GM12878 (cell line): ENCODE measurements around the gene MAP7. TPM values are rescaled to one million over a fixed set of nuclear protein-coding genes. Genes with fewer than 3 reads are reported as not detected.

ENCODE experiments used
- ATAC-seq: fragments of 200-7000 bp; cut with Tn5 transposase; 3 replicates; pipeline ENCODE4 v1.9.1; 2020; ENCODE audit warnings: mild to moderate bottlenecking, moderate library complexity
- BruUV-seq: library from RNA; stranded (reverse); fragments of 400-500 nt; replicated peaks from 2 replicates; lab custom pipeline; 2021; lab: Mats Ljungman, UMichigan
- CTCF ChIA-PET: fragments of 300-600 bp; sonication (Branson Sonifier 250); formaldehyde crosslinking; extraction: SDS; loops from one replicate; lab custom pipeline; 2021; ENCODE audit warnings: inconsistent platforms; lab: Yijun Ruan, JAX
- POLR2A ChIA-PET: fragments of 350-600 bp; formaldehyde crosslinking; extraction: SDS; loops from one replicate; lab custom pipeline; 2021; ENCODE audit warnings: inconsistent platforms; lab: Charles Lee
- RAD21 ChIA-PET: fragments of 300-600 bp; sonication (Branson Sonifier 250); formaldehyde crosslinking; loops from one replicate; lab custom pipeline; 2023; ENCODE audit warnings: antibody characterized with exemption; ENCODE audit not compliant: unreplicated experiment; lab: Charles Lee
- SMC1A ChIA-PET: fragments of 300-600 bp; sonication (Branson Sonifier 250); formaldehyde crosslinking; loops from one replicate; lab custom pipeline; 2023; ENCODE audit not compliant: unreplicated experiment, uncharacterized antibody; lab: Charles Lee
- DNase-seq: peaks from one replicate; pipeline ENCODE4 v3.0.0-alpha.2; 2011; ENCODE audit warnings: low read depth, low spot score
- FAIRE-seq: peaks from 3 replicates; lab custom pipeline; 2011; peaks lifted over from hg19 to GRCh38; lab: Jason Lieb, UNC
- H2AFZ ChIP-seq: 2 replicates; pipeline ENCODE4 v1.6.0; 2011; ENCODE audit warnings: low read depth, low read length, control low read depth; ENCODE audit not compliant: control insufficient read depth
- H3K27ac ChIP-seq: 2 replicates; pipeline ENCODE4 v1.5.1; 2011; ENCODE audit warnings: control low read depth; ENCODE audit not compliant: control insufficient read depth, insufficient read depth
- H3K27me3 ChIP-seq, 2 experiments: replicated peaks in 1 of 2; 2 replicates each; pipeline versions ENCODE4 v1.6.0 to v1.6.1; 2011; ENCODE audit warnings: low read length in 1 of 2; ENCODE audit not compliant: control insufficient read depth in 2 of 2, insufficient read depth in 2 of 2
- H3K36me3 ChIP-seq, 2 experiments: 2 replicates each; pipeline ENCODE4 v1.5.1; 2011; ENCODE audit warnings: low read length in 1 of 2; ENCODE audit not compliant: control insufficient read depth in 2 of 2, insufficient read depth in 2 of 2
- H3K4me1 ChIP-seq: 2 replicates; pipeline ENCODE4 v1.6.1; 2011; ENCODE audit warnings: mild to moderate bottlenecking, low read length, moderate library complexity, mixed read lengths; ENCODE audit not compliant: control insufficient read depth, insufficient read depth
- H3K4me2 ChIP-seq: 2 replicates; pipeline ENCODE4 v1.6.0; 2011; ENCODE audit warnings: control low read depth; ENCODE audit not compliant: control insufficient read depth, insufficient read depth
- H3K4me3 ChIP-seq: fragments of 200-600 bp; sonication (generic); 2 replicates; pipeline ENCODE4 v1.5.1; 2016
- H3K79me2 ChIP-seq: 2 replicates; pipeline ENCODE4 v1.6.0; 2011; ENCODE audit warnings: low read length; ENCODE audit not compliant: control insufficient read depth, insufficient read depth
- H3K9ac ChIP-seq: 2 replicates; pipeline ENCODE4 v1.8.0; 2011; ENCODE audit warnings: low read length, control low read depth, mixed read lengths; ENCODE audit not compliant: control insufficient read depth, insufficient read depth
- H3K9me3 ChIP-seq: replicated peaks from 3 replicates; pipeline ENCODE4 v1.5.1; 2011; ENCODE audit warnings: mild to moderate bottlenecking, low read length; ENCODE audit not compliant: control insufficient read depth, insufficient read depth
- H4K20me1 ChIP-seq: 2 replicates; pipeline ENCODE4 v1.6.0; 2011; ENCODE audit not compliant: control insufficient read depth, insufficient read depth
- BHLHE40 ChIP-seq, 2 experiments: fragments of 450-650 bp in 1 of 2; IDR thresholded peaks; 2 replicates each; pipeline ENCODE4 v1.6.1; 2011 to 2017; ENCODE audit warnings: low read depth in 2 of 2, borderline replicate concordance in 1 of 2, improper control_type of control experiment in 1 of 2, low read length in 1 of 2, mild to moderate bottlenecking in 1 of 2
- CHD1 ChIP-seq: IDR thresholded peaks from 2 replicates; pipeline ENCODE4 v1.6.1; 2012; ENCODE audit warnings: low read depth, low read length, improper control_type of control experiment
- CREB1 ChIP-seq: IDR thresholded peaks from 2 replicates; pipeline ENCODE4 v1.6.1; 2012; ENCODE audit warnings: low read depth, mild to moderate bottlenecking, inconsistent platforms
- DPF2 ChIP-seq: fragments of 450-650 bp; IDR thresholded peaks from 2 replicates; pipeline ENCODE4 v1.6.1; 2017; ENCODE audit warnings: mild to moderate bottlenecking
- FOS ChIP-seq: IDR thresholded peaks from 3 replicates; pipeline ENCODE4 v1.6.1; 2011; ENCODE audit warnings: borderline replicate concordance; ENCODE audit not compliant: insufficient read length; ENCODE audit errors: extremely low read depth
- JUNB ChIP-seq: IDR thresholded peaks from 2 replicates; pipeline ENCODE4 v1.6.1; 2016; ENCODE audit warnings: antibody characterized with exemption, mild to moderate bottlenecking
- MAX ChIP-seq: IDR thresholded peaks from 2 replicates; pipeline ENCODE4 v1.6.1; 2012; ENCODE audit warnings: low read depth, low read length, improper control_type of control experiment
- MEF2B ChIP-seq: fragments of 450-650 bp; IDR thresholded peaks from 2 replicates; pipeline ENCODE4 v1.6.1; 2018; ENCODE audit warnings: mild to moderate bottlenecking, moderate library complexity; ENCODE audit not compliant: partially characterized antibody, poor library complexity, severe bottlenecking
- MYB ChIP-seq: fragments of 150-350 bp; IDR thresholded peaks from 2 replicates; pipeline ENCODE4 v1.6.1; 2014; ENCODE audit warnings: mild to moderate bottlenecking, low read depth, low read length, borderline replicate concordance
- NFIC ChIP-seq: IDR thresholded peaks from 2 replicates; pipeline ENCODE4 v1.6.1; 2012; ENCODE audit warnings: low read depth, mild to moderate bottlenecking, inconsistent platforms, low read length, moderate library complexity
- RFX5 ChIP-seq: IDR thresholded peaks from 2 replicates; pipeline ENCODE4 v1.6.1; 2011; ENCODE audit warnings: low read depth, low read length, improper control_type of control experiment
- SMARCA5 ChIP-seq: fragments of 450-650 bp; IDR thresholded peaks from 2 replicates; pipeline ENCODE4 v1.6.1; 2017; ENCODE audit warnings: mild to moderate bottlenecking
- WRNIP1 ChIP-seq: IDR thresholded peaks from 2 replicates; pipeline ENCODE4 v1.6.1; 2011; ENCODE audit warnings: low read depth, low read length, improper control_type of control experiment, borderline replicate concordance
- ZBED1 ChIP-seq: IDR thresholded peaks from 2 replicates; pipeline ENCODE4 v1.6.1; 2016; ENCODE audit warnings: borderline replicate concordance
- ZNF24 ChIP-seq: fragments of 450-650 bp; IDR thresholded peaks from 2 replicates; pipeline ENCODE4 v1.6.1; 2017; ENCODE audit warnings: antibody characterized with exemption, mild to moderate bottlenecking
- ZNF592 ChIP-seq: fragments of 450-650 bp; IDR thresholded peaks from 2 replicates; pipeline ENCODE4 v1.6.1; 2017; ENCODE audit warnings: mild to moderate bottlenecking, moderate library complexity
- ZNF622 ChIP-seq: fragments of 450-650 bp; IDR thresholded peaks from 2 replicates; pipeline ENCODE4 v1.6.1; 2017; ENCODE audit warnings: mild to moderate bottlenecking, inconsistent platforms
- WGBS: methylation state at CpG from one replicate; pipeline ENCODE4 v1.1.6; 2016; ENCODE audit warnings: low lambda C conversion rate; ENCODE audit not compliant: insufficient replicate concordance, insufficient coverage; ENCODE audit errors: missing lambda C conversion rate; 5-methylcytosine and 5-hydroxymethylcytosine counted together
- in situ Hi-C: fragments of 300-500 bp; cut with MboI; formaldehyde crosslinking; loops from 9 replicates; pipeline ENCODE4 v1.14.3; 2018; ENCODE audit warnings: mixed read lengths
- intact Hi-C: fragments of 100-400 bp; cut with micrococcal nuclease; formaldehyde crosslinking; loops from one replicate; pipeline ENCODE4 v1.14.2; 2022; ENCODE audit not compliant: unreplicated experiment
- polyA plus RNA-seq, 11 experiments: library from polyadenylated mRNA; depleted of rRNA in 4 of 11; unstranded in 6 of 11; stranded (reverse) in 5 of 11; fragments of >200 nt; fragmentation: Nextera tagmentation in 4 of 11; fragmentation: Illumina TruSeq in 1 of 11; extraction: Ambion mirVana in 4 of 11; extraction: Trizol in 1 of 11; gene quantifications; 1 replicate in 1 of 11; 2 replicates in 10 of 11; pipeline versions ENCODE4 v1.2.1 to v1.2.3, GENCODE V29; 2011 to 2016; ENCODE audit warnings: inconsistent platforms in 2 of 11, missing spikeins in 2 of 11, low read depth in 1 of 11
- total RNA-seq, 4 experiments: library from RNA; depleted of rRNA in 3 of 4; stranded (reverse); fragments of >200 nt in 3 of 4; fragmentation: Illumina TruSeq in 1 of 4; extraction: Trizol in 1 of 4; gene quantifications; 2 replicates each; pipeline versions ENCODE4 v1.2.1 to v1.2.3, GENCODE V29; 2013 to 2021
- TF ChIP-seq, protein P1 (sequence below): IDR thresholded peaks from 2 replicates; pipeline ENCODE4 v1.6.1; 2011; ENCODE audit warnings: low read depth, low read length, improper control_type of control experiment, borderline replicate concordance
- TF ChIP-seq, protein P2 (sequence below): fragments of 450-650 bp; IDR thresholded peaks from 2 replicates; pipeline ENCODE4 v1.6.1; 2017; ENCODE audit warnings: borderline replicate concordance

MAP7 gene
- total and polyA plus RNA-seq, 10 of the 15 experiments (the other 5 are each of a cell fraction or from before 2014, with no cell fraction given), result 0.04 to 0.17 (median 0.08) TPM; not detected in 2

GRCh38 chr6:136526196-136526930, 23.9 kb downstream of the MAP7 start:
- ChIA-PET RAD21 (interaction anchor here (1.0 kb wide), 1 partner anchor 30 kb away, joined by 3 read pairs; no protein-coding TSS in a partner anchor), SMC1A (interaction anchor here (1.2 kb wide), 1 partner anchor 9 kb away, joined by 5 read pairs; no protein-coding TSS in a partner anchor), POLR2A (no interaction called here), CTCF (interaction anchor here (0.5 kb wide), 1 partner anchor 73 kb away, joined by 3 read pairs; no protein-coding TSS in a partner anchor)
- Histone ChIP-seq H3K36me3 (no peaks in the 10 kb centered on the region), H3K9me3 (no peaks in the 10 kb centered on the region), H2AFZ (no peak overlapping the region), H3K4me3 (no peak overlapping the region), H4K20me1 (no peaks in the 10 kb centered on the region), H3K4me1 (no peaks in the 10 kb centered on the region), H3K9ac (no peak overlapping the region), H3K79me2 (no peaks in the 10 kb centered on the region), H3K27me3 (no peaks in the 10 kb centered on the region; a peak in 1 of 4 replicates), H3K27ac (no peak overlapping the region), H3K4me2 (no peak overlapping the region)
- BruUV-seq, result no TSS peak
- ATAC-seq, result peak; percentile 81
- no peak for DNase-seq
- FAIRE-seq, result no peak
- in situ Hi-C loops (no loop called here), intact Hi-C loops (no loop called here)
- 27% methylated on average over 16 of the region's 16 CpGs for WGBS
- TF ChIP-seq DPF2 (no peak), CHD1 (no peak), MEF2B (no peak), ZNF24 (no peak), JUNB (no peak), WRNIP1 (no peak), ZBED1 (no peak), MYB (no peak), SMARCA5 (no peak), MAX (no peak), BHLHE40 (IDR thresholded peaks at IDR 0.05; ENCODE audit: borderline replicate concordance in 1 of 2, low read depth in 2 of 2, low read length in 1 of 2) (no peak), FOS (no peak), ZNF592 (no peak), CREB1 (no peak), RFX5 (no peak), NFIC (no peak), ZNF622 (no peak)
- TF ChIP-seq, protein P1, sequence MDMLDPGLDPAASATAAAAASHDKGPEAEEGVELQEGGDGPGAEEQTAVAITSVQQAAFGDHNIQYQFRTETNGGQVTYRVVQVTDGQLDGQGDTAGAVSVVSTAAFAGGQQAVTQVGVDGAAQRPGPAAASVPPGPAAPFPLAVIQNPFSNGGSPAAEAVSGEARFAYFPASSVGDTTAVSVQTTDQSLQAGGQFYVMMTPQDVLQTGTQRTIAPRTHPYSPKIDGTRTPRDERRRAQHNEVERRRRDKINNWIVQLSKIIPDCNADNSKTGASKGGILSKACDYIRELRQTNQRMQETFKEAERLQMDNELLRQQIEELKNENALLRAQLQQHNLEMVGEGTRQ, result no peak
- TF ChIP-seq, protein P2, sequence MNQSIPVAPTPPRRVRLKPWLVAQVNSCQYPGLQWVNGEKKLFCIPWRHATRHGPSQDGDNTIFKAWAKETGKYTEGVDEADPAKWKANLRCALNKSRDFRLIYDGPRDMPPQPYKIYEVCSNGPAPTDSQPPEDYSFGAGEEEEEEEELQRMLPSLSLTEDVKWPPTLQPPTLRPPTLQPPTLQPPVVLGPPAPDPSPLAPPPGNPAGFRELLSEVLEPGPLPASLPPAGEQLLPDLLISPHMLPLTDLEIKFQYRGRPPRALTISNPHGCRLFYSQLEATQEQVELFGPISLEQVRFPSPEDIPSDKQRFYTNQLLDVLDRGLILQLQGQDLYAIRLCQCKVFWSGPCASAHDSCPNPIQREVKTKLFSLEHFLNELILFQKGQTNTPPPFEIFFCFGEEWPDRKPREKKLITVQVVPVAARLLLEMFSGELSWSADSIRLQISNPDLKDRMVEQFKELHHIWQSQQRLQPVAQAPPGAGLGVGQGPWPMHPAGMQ, result no peak
